ENCODE results near the gene SLC16A8.

SLC16A8 gene

GRCh38 chr22:38083931-38084631 lies at the start of gene SLC16A8:
Gene SLC16A8, minus strand, starts transcription at chr22:38084184. Its CDS starts 1,311 bp downstream, at chr22:38082873.
- Mint-ChIP-seq H3K9me3 (ENCODE audit: low read depth) (no peaks in the 10 kb centered on the region), H3K27ac (no peak within 1 kb of the TSS), H3K4me1 (ENCODE audit: low read depth) (no peaks in the 10 kb centered on the region), H3K4me3 (no peak within 1 kb of the TSS), H3K36me3 (no peaks in the 10 kb centered on the region), H3K27me3 (peaks cover 6% of the 10 kb centered on the region)

GRCh38 chr22:38133331-38133730 lies 49.3 kb upstream of the SLC16A8 start:
- Mint-ChIP-seq H3K9me3 (ENCODE audit: low read depth) (no peaks in the 10 kb centered on the region), H3K4me1 (ENCODE audit: low read depth) (no peaks in the 10 kb centered on the region), H3K27me3 (no peaks in the 10 kb centered on the region), H3K36me3 (peaks cover 6% of the 10 kb centered on the region), H3K4me3 (no peak overlapping the region), H3K27ac (no peak overlapping the region)

- Mint-ChIP-seq H3K27me3 (no peaks in the 10 kb centered on the region), H3K27ac (no peak overlapping the region), H3K9me3 (ENCODE audit: low read depth) (no peaks in the 10 kb centered on the region), H3K36me3 (peaks cover 6% of the 10 kb centered on the region), H3K4me1 (ENCODE audit: low read depth) (no peaks in the 10 kb centered on the region), H3K4me3 (no peak overlapping the region)
Measured at GRCh38 chr22:38132794-38133193, 48.8 kb upstream of the SLC16A8 start.

- H3K9me3 Mint-ChIP-seq (ENCODE audit: low read depth) = no peaks in the 10 kb centered on the region
- no peak overlapping the region for H3K4me3 Mint-ChIP-seq
- H3K27me3 Mint-ChIP-seq = no peaks in the 10 kb centered on the region
- peaks cover 6% of the 10 kb centered on the region for H3K36me3 Mint-ChIP-seq
- H3K4me1 Mint-ChIP-seq (ENCODE audit: low read depth) = no peaks in the 10 kb centered on the region
- H3K27ac Mint-ChIP-seq = no peak overlapping the region
Measured at GRCh38 chr22:38132136-38132535, 48.2 kb upstream of the SLC16A8 start.

GRCh38 chr22:38131399-38131798 lies 47.4 kb upstream of the SLC16A8 start:
- no peaks in the 10 kb centered on the region for H3K9me3 Mint-ChIP-seq (ENCODE audit: low read depth)
- H3K36me3 Mint-ChIP-seq = peaks cover 9% of the 10 kb centered on the region
- H3K27ac Mint-ChIP-seq = no peak overlapping the region
- no peaks in the 10 kb centered on the region for H3K27me3 Mint-ChIP-seq
- no peaks in the 10 kb centered on the region for H3K4me1 Mint-ChIP-seq (ENCODE audit: low read depth)
- no peak overlapping the region for H3K4me3 Mint-ChIP-seq

- Mint-ChIP-seq H3K36me3 (peaks cover 4% of the 10 kb centered on the region), H3K4me3 (no peak overlapping the region), H3K9me3 (ENCODE audit: low read depth) (no peaks in the 10 kb centered on the region), H3K27ac (no peak overlapping the region), H3K27me3 (no peaks in the 10 kb centered on the region), H3K4me1 (ENCODE audit: low read depth) (no peaks in the 10 kb centered on the region)
Measured at GRCh38 chr22:38129856-38130255, 45.9 kb upstream of the SLC16A8 start.

GRCh38 chr22:38129021-38129420 lies 45.0 kb upstream of the SLC16A8 start:
- Mint-ChIP-seq H3K27ac (no peak overlapping the region), H3K27me3 (no peaks in the 10 kb centered on the region), H3K4me1 (ENCODE audit: low read depth) (peaks cover 1% of the 10 kb centered on the region), H3K4me3 (no peak overlapping the region), H3K9me3 (ENCODE audit: low read depth) (no peaks in the 10 kb centered on the region), H3K36me3 (peaks cover 4% of the 10 kb centered on the region)

- no peak overlapping the region for H3K4me3 Mint-ChIP-seq
- no peaks in the 10 kb centered on the region for H3K27me3 Mint-ChIP-seq
- H3K9me3 Mint-ChIP-seq (ENCODE audit: low read depth) = no peaks in the 10 kb centered on the region
- peaks cover 1% of the 10 kb centered on the region for H3K4me1 Mint-ChIP-seq (ENCODE audit: low read depth)
- H3K27ac Mint-ChIP-seq = no peak overlapping the region
- peaks cover 4% of the 10 kb centered on the region for H3K36me3 Mint-ChIP-seq
Measured at GRCh38 chr22:38127869-38128268, 43.9 kb upstream of the SLC16A8 start.

GRCh38 chr22:38126928-38127668 lies 43.1 kb upstream of the SLC16A8 start:
- Mint-ChIP-seq H3K27me3 (no peaks in the 10 kb centered on the region), H3K4me3 (no peak overlapping the region), H3K36me3 (peaks cover 4% of the 10 kb centered on the region), H3K27ac (no peak overlapping the region), H3K4me1 (ENCODE audit: low read depth) (peaks cover 1% of the 10 kb centered on the region), H3K9me3 (ENCODE audit: low read depth) (no peaks in the 10 kb centered on the region)

- Mint-ChIP-seq H3K9me3 (ENCODE audit: low read depth) (no peaks in the 10 kb centered on the region), H3K27me3 (no peaks in the 10 kb centered on the region), H3K36me3 (peaks cover 2% of the 10 kb centered on the region), H3K4me1 (ENCODE audit: low read depth) (peaks cover 1% of the 10 kb centered on the region), H3K4me3 (no peak overlapping the region), H3K27ac (no peak overlapping the region)
Measured at GRCh38 chr22:38125751-38126201, 41.8 kb upstream of the SLC16A8 start.

GRCh38 chr22:38125038-38125610 lies 41.1 kb upstream of the SLC16A8 start:
- Mint-ChIP-seq H3K9me3 (ENCODE audit: low read depth) (no peaks in the 10 kb centered on the region), H3K27ac (no peak overlapping the region), H3K36me3 (peaks cover 2% of the 10 kb centered on the region), H3K4me1 (ENCODE audit: low read depth) (peaks cover 1% of the 10 kb centered on the region), H3K4me3 (no peak overlapping the region), H3K27me3 (no peaks in the 10 kb centered on the region)

GRCh38 chr22:38124236-38124974 lies 40.4 kb upstream of the SLC16A8 start:
- Mint-ChIP-seq H3K4me3 (no peak overlapping the region), H3K27ac (no peak overlapping the region), H3K4me1 (ENCODE audit: low read depth) (peaks cover 1% of the 10 kb centered on the region), H3K27me3 (no peaks in the 10 kb centered on the region), H3K36me3 (peaks cover 2% of the 10 kb centered on the region), H3K9me3 (ENCODE audit: low read depth) (no peaks in the 10 kb centered on the region)

- no peak overlapping the region for H3K27ac Mint-ChIP-seq
- H3K9me3 Mint-ChIP-seq (ENCODE audit: low read depth) = no peaks in the 10 kb centered on the region
- H3K27me3 Mint-ChIP-seq = no peaks in the 10 kb centered on the region
- peaks cover 2% of the 10 kb centered on the region for H3K36me3 Mint-ChIP-seq
- H3K4me1 Mint-ChIP-seq (ENCODE audit: low read depth) = peaks cover 1% of the 10 kb centered on the region
- no peak overlapping the region for H3K4me3 Mint-ChIP-seq
Measured at GRCh38 chr22:38122616-38123015, 38.6 kb upstream of the SLC16A8 start.

GRCh38 chr22:38120359-38121110 lies 36.6 kb upstream of the SLC16A8 start:
- Mint-ChIP-seq H3K4me3 (no peak overlapping the region), H3K27ac (no peak overlapping the region), H3K9me3 (ENCODE audit: low read depth) (no peaks in the 10 kb centered on the region), H3K4me1 (ENCODE audit: low read depth) (peaks cover 1% of the 10 kb centered on the region), H3K36me3 (no peaks in the 10 kb centered on the region), H3K27me3 (no peaks in the 10 kb centered on the region)

All from activated naive CD8-positive, alpha-beta T cell (primary cell).